ENCODE measurements around the gene KCNK10. TPM values are rescaled to one million over a fixed set of nuclear protein-coding genes. Genes with fewer than 3 reads are reported as not detected.

KCNK10 gene
- total and polyA plus RNA-seq, 10 of the 15 experiments (the other 5 are each of a cell fraction or from before 2014, with no cell fraction given) = 0.01 to 0.06 (median 0.02) TPM; not detected in 7

DNA sequence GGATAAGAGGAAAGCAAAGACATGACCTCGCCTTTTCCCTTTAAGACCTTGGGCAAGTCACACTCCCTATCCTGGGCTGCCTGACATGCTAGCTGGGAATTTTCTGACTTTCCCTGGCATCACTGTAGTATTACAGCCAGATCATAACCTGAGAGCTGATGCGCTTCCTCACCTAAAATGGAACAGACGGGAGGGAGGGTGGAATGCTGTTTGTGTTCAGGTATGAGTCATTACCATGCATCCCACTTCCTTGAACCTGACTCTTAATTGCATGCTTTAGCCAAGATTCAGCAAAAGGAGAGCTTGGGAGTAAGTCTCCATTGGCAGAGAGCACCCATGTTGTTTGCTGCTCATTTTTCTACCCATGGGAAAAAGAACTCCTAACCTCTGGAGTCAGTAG is 156.5 kb downstream of the KCNK10 start:
- ChIA-PET POLR2A (no interaction called here), SMC1A (ENCODE audit: uncharacterized antibody, unreplicated experiment) (interaction anchor here (1.2 to 1.4 kb wide), 2 partner anchors 152 to 221 kb away, joined by 4 to 8 read pairs; no protein-coding TSS in a partner anchor), CTCF (interaction anchor here (0.8 to 1.6 kb wide), 2 partner anchors 152 to 221 kb away, joined by 3 to 9 read pairs; no protein-coding TSS in a partner anchor), RAD21 (ENCODE audit: unreplicated experiment) (no interaction called here)
- Histone ChIP-seq H2AFZ (ENCODE audit: control insufficient read depth, low read depth, low read length) (no peak overlapping the region), H3K79me2 (ENCODE audit: control insufficient read depth, insufficient read depth, low read length) (no peaks in the 10 kb centered on the region), H3K9me3 (replicated peaks; ENCODE audit: control insufficient read depth, insufficient read depth, low read length) (no peaks in the 10 kb centered on the region), H3K4me2 (ENCODE audit: control insufficient read depth, insufficient read depth) (no peak overlapping the region), H3K4me3 (no peak overlapping the region), H3K27me3 (replicated peaks in 1 of 2; ENCODE audit: control insufficient read depth in 2 of 2, insufficient read depth in 2 of 2, low read length in 1 of 2) (no peaks in the 10 kb centered on the region), H3K4me1 (ENCODE audit: control insufficient read depth, insufficient read depth, low read length) (peaks cover 5% of the 10 kb centered on the region), H3K27ac (ENCODE audit: control insufficient read depth, insufficient read depth) (no peak overlapping the region), H3K9ac (ENCODE audit: control insufficient read depth, insufficient read depth, low read length) (no peak overlapping the region), H3K36me3 (ENCODE audit: control insufficient read depth in 2 of 2, insufficient read depth in 2 of 2, low read length in 1 of 2) (no peaks in the 10 kb centered on the region), H4K20me1 (ENCODE audit: control insufficient read depth, insufficient read depth) (no peaks in the 10 kb centered on the region)
- in situ Hi-C loops (cut with MboI) = no loop called here
- no peak for FAIRE-seq
- no peak for ATAC-seq
- 46% methylated on average over 3 of the region's 3 CpGs for WGBS (ENCODE audit: insufficient coverage, insufficient replicate concordance, low lambda C conversion rate, missing lambda C conversion rate)
- no TSS peak for BruUV-seq (replicated peaks)
- intact Hi-C loops (cut with micrococcal nuclease; ENCODE audit: unreplicated experiment) = no loop called here
- no peak for TF ChIP-seq SRF (IDR thresholded peaks at IDR 0.05; ENCODE audit: low read depth in 2 of 2, low read length in 2 of 2)
- TF ChIP-seq BHLHE40 (IDR thresholded peaks at IDR 0.05; ENCODE audit: borderline replicate concordance in 1 of 2, low read depth in 2 of 2, low read length in 1 of 2) = no peak
- no peak for TF ChIP-seq SUPT20H (IDR thresholded peaks at IDR 0.05; ENCODE audit: borderline replicate concordance, control insufficient read depth, low read depth, low read length)
- TF ChIP-seq, protein P1, sequence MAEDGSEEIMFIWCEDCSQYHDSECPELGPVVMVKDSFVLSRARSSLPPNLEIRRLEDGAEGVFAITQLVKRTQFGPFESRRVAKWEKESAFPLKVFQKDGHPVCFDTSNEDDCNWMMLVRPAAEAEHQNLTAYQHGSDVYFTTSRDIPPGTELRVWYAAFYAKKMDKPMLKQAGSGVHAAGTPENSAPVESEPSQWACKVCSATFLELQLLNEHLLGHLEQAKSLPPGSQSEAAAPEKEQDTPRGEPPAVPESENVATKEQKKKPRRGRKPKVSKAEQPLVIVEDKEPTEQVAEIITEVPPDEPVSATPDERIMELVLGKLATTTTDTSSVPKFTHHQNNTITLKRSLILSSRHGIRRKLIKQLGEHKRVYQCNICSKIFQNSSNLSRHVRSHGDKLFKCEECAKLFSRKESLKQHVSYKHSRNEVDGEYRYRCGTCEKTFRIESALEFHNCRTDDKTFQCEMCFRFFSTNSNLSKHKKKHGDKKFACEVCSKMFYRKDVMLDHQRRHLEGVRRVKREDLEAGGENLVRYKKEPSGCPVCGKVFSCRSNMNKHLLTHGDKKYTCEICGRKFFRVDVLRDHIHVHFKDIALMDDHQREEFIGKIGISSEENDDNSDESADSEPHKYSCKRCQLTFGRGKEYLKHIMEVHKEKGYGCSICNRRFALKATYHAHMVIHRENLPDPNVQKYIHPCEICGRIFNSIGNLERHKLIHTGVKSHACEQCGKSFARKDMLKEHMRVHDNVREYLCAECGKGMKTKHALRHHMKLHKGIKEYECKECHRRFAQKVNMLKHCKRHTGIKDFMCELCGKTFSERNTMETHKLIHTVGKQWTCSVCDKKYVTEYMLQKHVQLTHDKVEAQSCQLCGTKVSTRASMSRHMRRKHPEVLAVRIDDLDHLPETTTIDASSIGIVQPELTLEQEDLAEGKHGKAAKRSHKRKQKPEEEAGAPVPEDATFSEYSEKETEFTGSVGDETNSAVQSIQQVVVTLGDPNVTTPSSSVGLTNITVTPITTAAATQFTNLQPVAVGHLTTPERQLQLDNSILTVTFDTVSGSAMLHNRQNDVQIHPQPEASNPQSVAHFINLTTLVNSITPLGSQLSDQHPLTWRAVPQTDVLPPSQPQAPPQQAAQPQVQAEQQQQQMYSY (CRISPR knock-in tag; IDR thresholded peaks at IDR 0.05) = no peak
- no peak for TF ChIP-seq BRCA1 (IDR thresholded peaks at IDR 0.05; ENCODE audit: low read depth, low read length)
- no peak for TF ChIP-seq PAX5 (IDR thresholded peaks at IDR 0.05; ENCODE audit: borderline replicate concordance, low read depth, low read length)
- no peak for TF ChIP-seq NFIC (IDR thresholded peaks at IDR 0.05; ENCODE audit: low read depth, low read length)
- TF ChIP-seq SIN3A (IDR thresholded peaks at IDR 0.05; ENCODE audit: low read depth, low read length) = no peak
- no peak for TF ChIP-seq ZNF217 (IDR thresholded peaks at IDR 0.05)
- TF ChIP-seq, protein P2, sequence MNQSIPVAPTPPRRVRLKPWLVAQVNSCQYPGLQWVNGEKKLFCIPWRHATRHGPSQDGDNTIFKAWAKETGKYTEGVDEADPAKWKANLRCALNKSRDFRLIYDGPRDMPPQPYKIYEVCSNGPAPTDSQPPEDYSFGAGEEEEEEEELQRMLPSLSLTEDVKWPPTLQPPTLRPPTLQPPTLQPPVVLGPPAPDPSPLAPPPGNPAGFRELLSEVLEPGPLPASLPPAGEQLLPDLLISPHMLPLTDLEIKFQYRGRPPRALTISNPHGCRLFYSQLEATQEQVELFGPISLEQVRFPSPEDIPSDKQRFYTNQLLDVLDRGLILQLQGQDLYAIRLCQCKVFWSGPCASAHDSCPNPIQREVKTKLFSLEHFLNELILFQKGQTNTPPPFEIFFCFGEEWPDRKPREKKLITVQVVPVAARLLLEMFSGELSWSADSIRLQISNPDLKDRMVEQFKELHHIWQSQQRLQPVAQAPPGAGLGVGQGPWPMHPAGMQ (IDR thresholded peaks at IDR 0.05; ENCODE audit: borderline replicate concordance) = no peak
- TF ChIP-seq, protein P3, sequence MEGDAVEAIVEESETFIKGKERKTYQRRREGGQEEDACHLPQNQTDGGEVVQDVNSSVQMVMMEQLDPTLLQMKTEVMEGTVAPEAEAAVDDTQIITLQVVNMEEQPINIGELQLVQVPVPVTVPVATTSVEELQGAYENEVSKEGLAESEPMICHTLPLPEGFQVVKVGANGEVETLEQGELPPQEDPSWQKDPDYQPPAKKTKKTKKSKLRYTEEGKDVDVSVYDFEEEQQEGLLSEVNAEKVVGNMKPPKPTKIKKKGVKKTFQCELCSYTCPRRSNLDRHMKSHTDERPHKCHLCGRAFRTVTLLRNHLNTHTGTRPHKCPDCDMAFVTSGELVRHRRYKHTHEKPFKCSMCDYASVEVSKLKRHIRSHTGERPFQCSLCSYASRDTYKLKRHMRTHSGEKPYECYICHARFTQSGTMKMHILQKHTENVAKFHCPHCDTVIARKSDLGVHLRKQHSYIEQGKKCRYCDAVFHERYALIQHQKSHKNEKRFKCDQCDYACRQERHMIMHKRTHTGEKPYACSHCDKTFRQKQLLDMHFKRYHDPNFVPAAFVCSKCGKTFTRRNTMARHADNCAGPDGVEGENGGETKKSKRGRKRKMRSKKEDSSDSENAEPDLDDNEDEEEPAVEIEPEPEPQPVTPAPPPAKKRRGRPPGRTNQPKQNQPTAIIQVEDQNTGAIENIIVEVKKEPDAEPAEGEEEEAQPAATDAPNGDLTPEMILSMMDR (IDR thresholded peaks at IDR 0.05 in 2 of 3, conservative IDR thresholded peaks at IDR 0.05 in 1 of 3; ENCODE audit: control insufficient read depth in 2 of 3, extremely low read depth in 1 of 3, insufficient read depth in 1 of 3, low read depth in 3 of 3, low read length in 3 of 3) = no peak
- no peak for TF ChIP-seq WRNIP1 (IDR thresholded peaks at IDR 0.05; ENCODE audit: borderline replicate concordance, low read depth, low read length)
- TF ChIP-seq DPF2 (IDR thresholded peaks at IDR 0.05) = no peak
- DNase-seq (ENCODE audit: low read depth, low spot score) = no peak
